ENCODE data around the gene IL4R. TPM values are rescaled to one million over a fixed set of nuclear protein-coding genes. Genes with fewer than 3 reads are reported as not detected.

Gene IL4R
- total and polyA plus RNA-seq, 4 donors = 15.5 to 61.9 (median 29.9) TPM

DNA sequence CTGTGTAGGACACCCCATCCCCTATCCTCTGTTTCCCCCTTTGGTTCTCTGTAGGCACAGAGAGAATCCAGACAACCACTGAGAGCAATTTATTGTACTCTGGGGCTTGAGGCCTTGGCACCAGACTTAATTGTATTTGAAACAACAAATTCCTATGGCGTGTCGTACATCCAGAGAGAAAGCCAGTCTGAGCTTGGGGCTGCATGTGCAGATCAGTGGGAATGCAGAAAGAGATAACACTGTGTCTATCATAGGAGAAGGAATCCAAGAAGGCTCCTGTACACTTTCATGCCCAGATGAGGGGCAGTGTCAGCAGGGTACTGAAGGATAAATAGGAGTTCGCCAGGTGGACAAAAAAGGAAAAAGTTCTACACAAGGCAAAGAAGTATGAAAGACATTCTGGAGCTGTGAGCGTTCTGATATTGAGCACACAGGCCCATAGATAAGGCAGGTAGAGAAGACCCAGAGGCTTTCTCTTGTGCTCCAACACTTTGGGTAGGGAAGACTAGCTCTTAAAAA, 22.0 kb upstream of the IL4R start:
- Histone ChIP-seq H3K4me3 (ENCODE audit: low read depth in 1 of 3, low read length in 3 of 3) (no peak overlapping the region), H3K9ac (ENCODE audit: low read depth in 1 of 2, low read length in 2 of 2) (no peak overlapping the region), H3K36me3 (ENCODE audit: control insufficient read depth in 4 of 4, insufficient read depth in 3 of 4, low read depth in 1 of 4, low read length in 3 of 4) (no peaks in the 10 kb centered on the region), H3K27me3 (ENCODE audit: control insufficient read depth in 4 of 4, insufficient read depth in 4 of 4, low read length in 3 of 4) (no peaks in the 10 kb centered on the region), H3K9me3 (ENCODE audit: control insufficient read depth in 4 of 4, low read length in 3 of 4) (no peaks in the 10 kb centered on the region), H3K4me1 (ENCODE audit: control insufficient read depth in 4 of 4, insufficient read depth in 4 of 4, low read length in 3 of 4) (no peaks in the 10 kb centered on the region), H3K27ac (ENCODE audit: low read depth in 1 of 2, low read length in 2 of 2) (no peak overlapping the region)
- no peak for DNase-seq (ENCODE audit: low spot score)
- no peak for TF ChIP-seq NR2F2 (IDR thresholded peaks at IDR 0.05)
- no peak for TF ChIP-seq FOXA2 (IDR thresholded peaks at IDR 0.05)
- TF ChIP-seq, protein P1, sequence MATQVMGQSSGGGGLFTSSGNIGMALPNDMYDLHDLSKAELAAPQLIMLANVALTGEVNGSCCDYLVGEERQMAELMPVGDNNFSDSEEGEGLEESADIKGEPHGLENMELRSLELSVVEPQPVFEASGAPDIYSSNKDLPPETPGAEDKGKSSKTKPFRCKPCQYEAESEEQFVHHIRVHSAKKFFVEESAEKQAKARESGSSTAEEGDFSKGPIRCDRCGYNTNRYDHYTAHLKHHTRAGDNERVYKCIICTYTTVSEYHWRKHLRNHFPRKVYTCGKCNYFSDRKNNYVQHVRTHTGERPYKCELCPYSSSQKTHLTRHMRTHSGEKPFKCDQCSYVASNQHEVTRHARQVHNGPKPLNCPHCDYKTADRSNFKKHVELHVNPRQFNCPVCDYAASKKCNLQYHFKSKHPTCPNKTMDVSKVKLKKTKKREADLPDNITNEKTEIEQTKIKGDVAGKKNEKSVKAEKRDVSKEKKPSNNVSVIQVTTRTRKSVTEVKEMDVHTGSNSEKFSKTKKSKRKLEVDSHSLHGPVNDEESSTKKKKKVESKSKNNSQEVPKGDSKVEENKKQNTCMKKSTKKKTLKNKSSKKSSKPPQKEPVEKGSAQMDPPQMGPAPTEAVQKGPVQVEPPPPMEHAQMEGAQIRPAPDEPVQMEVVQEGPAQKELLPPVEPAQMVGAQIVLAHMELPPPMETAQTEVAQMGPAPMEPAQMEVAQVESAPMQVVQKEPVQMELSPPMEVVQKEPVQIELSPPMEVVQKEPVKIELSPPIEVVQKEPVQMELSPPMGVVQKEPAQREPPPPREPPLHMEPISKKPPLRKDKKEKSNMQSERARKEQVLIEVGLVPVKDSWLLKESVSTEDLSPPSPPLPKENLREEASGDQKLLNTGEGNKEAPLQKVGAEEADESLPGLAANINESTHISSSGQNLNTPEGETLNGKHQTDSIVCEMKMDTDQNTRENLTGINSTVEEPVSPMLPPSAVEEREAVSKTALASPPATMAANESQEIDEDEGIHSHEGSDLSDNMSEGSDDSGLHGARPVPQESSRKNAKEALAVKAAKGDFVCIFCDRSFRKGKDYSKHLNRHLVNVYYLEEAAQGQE (IDR thresholded peaks at IDR 0.05) = no peak
- WGBS = 96% methylated on average over 4 of the region's 4 CpGs

- Histone ChIP-seq H3K27me3 (ENCODE audit: control insufficient read depth in 4 of 4, insufficient read depth in 4 of 4, low read length in 3 of 4) (no peaks in the 10 kb centered on the region), H3K9ac (ENCODE audit: low read depth in 1 of 2, low read length in 2 of 2) (no peak overlapping the region), H3K4me3 (ENCODE audit: low read depth in 1 of 3, low read length in 3 of 3) (no peak overlapping the region), H3K27ac (ENCODE audit: low read depth in 1 of 2, low read length in 2 of 2) (no peak overlapping the region), H3K36me3 (ENCODE audit: control insufficient read depth in 4 of 4, insufficient read depth in 3 of 4, low read depth in 1 of 4, low read length in 3 of 4) (no peaks in the 10 kb centered on the region), H3K9me3 (ENCODE audit: control insufficient read depth in 4 of 4, low read length in 3 of 4) (no peaks in the 10 kb centered on the region), H3K4me1 (ENCODE audit: control insufficient read depth in 4 of 4, insufficient read depth in 4 of 4, low read length in 3 of 4) (no peaks in the 10 kb centered on the region)
- whole genome bisulfite sequencing = 67% methylated on average over 5 of the region's 5 CpGs
- DNase-seq (ENCODE audit: low spot score) = no peak
- TF ChIP-seq CTCF (IDR thresholded peaks at IDR 0.05; ENCODE audit: low read depth, low read length, missing input control) (no peak), SP1 (IDR thresholded peaks at IDR 0.05) (no peak), RAD21 (IDR thresholded peaks at IDR 0.05) (no peak), TAF1 (conservative IDR thresholded peaks at IDR 0.05) (no peak), NR2F2 (IDR thresholded peaks at IDR 0.05) (no peak), YY1 (IDR thresholded peaks at IDR 0.05) (no peak), FOXA1 (IDR thresholded peaks at IDR 0.05) (no peak), GABPA (IDR thresholded peaks at IDR 0.05 in 1 of 2, conservative IDR thresholded peaks at IDR 0.05 in 1 of 2) (no peak), HNF4G (IDR thresholded peaks at IDR 0.05) (no peak)
- TF ChIP-seq, protein P1 (IDR thresholded peaks at IDR 0.05) = no peak
- TF ChIP-seq, protein P2, sequence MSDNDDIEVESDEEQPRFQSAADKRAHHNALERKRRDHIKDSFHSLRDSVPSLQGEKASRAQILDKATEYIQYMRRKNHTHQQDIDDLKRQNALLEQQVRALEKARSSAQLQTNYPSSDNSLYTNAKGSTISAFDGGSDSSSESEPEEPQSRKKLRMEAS (IDR thresholded peaks at IDR 0.05) = no peak
- TF ChIP-seq, protein P3, sequence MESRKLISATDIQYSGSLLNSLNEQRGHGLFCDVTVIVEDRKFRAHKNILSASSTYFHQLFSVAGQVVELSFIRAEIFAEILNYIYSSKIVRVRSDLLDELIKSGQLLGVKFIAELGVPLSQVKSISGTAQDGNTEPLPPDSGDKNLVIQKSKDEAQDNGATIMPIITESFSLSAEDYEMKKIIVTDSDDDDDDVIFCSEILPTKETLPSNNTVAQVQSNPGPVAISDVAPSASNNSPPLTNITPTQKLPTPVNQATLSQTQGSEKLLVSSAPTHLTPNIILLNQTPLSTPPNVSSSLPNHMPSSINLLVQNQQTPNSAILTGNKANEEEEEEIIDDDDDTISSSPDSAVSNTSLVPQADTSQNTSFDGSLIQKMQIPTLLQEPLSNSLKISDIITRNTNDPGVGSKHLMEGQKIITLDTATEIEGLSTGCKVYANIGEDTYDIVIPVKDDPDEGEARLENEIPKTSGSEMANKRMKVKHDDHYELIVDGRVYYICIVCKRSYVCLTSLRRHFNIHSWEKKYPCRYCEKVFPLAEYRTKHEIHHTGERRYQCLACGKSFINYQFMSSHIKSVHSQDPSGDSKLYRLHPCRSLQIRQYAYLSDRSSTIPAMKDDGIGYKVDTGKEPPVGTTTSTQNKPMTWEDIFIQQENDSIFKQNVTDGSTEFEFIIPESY (IDR thresholded peaks at IDR 0.05) = no peak
Measured at GRCh38 chr16:27293343-27293742, 20.4 kb upstream of the IL4R start.
